Left cardiac atrium (tissue), 4 donors: ENCODE results near the gene KRT36. TPM values are rescaled to one million over a fixed set of nuclear protein-coding genes. Genes with fewer than 3 reads are reported as not detected.
A peak's percentile ranks its signal among the peaks of the same experiment; 100 is the strongest.

ENCODE experiments used
- ATAC-seq, 2 donors: fragments of 200-7000 bp; cut with Tn5 transposase; one replicate each; pipeline ENCODE4 v1.9.1; 2020; ENCODE audit warnings: mild to moderate bottlenecking in 2 of 2, moderate library complexity in 2 of 2
- DNase-seq: peaks from one replicate; pipeline ENCODE4 v3.0.0-alpha.2; 2020
- intact Hi-C, 2 donors: fragments of 100-400 bp; cut with DNase I; formaldehyde crosslinking; loops; one replicate each; pipeline versions ENCODE4 v1.14.1 to v1.15.1; 2022 to 2023
- long read RNA-seq: library from polyadenylated mRNA; unstranded; transcript quantifications from one replicate; pipeline ENCODE4 v2.0.0, GENCODE V29; 2021
- total RNA-seq, 2 donors: library from RNA; stranded (reverse); fragmentation: NEBNext Ultra II Directional; extraction: Animal tissue kit (Norgen Biotek cat#: 25700); gene quantifications; one replicate each; pipeline ENCODE4 v1.2.1, GENCODE V29; 2021
- donor health status: DM: no; HTN: yes; CAD: no.
- donor health status: DM: no; HTN: yes; CAD: no; lungs with severe emphysema.
- donor health status: DM: yes; HTN: yes; CAD: no.
- donor health status: Dilated cardiomyopathy.

KRT36 gene
- not detected for total RNA-seq
- long read RNA-seq, result 0 reads

GRCh38 chr17:41489531-41489930 lies at the start of gene KRT36:
KRT36 (minus strand) TSS chr17:41489910; CDS start chr17:41489864, 46 bp downstream.
- DNase-seq, result no peak
- intact Hi-C loops, result no loop called here
- no peak for ATAC-seq

- no peak for DNase-seq
- ATAC-seq, result peak; percentile 30 to 63
- intact Hi-C loops, result no loop called here
Measured at GRCh38 chr17:41539071-41539492, 49.4 kb upstream of the KRT36 start.

GRCh38 chr17:41538565-41538991 lies 48.9 kb upstream of the KRT36 start:
- no peak for DNase-seq
- ATAC-seq, result peak in 1 of 2 donors; percentile 58
- intact Hi-C loops, result no loop called here

GRCh38 chr17:41537990-41538389 lies 48.3 kb upstream of the KRT36 start:
- intact Hi-C loops, result no loop called here
- peak in 1 of 2 donors; percentile 48 for ATAC-seq
- no peak for DNase-seq

- DNase-seq (no peak), ATAC-seq (no peak)
- intact Hi-C loops, result no loop called here
Measured at GRCh38 chr17:41537614-41537954, 47.9 kb upstream of the KRT36 start.

GRCh38 chr17:41536741-41537613 lies 47.3 kb upstream of the KRT36 start:
- intact Hi-C loops, result no loop called here
- DNase-seq, result no peak
- no peak for ATAC-seq

GRCh38 chr17:41535764-41536481 lies 46.2 kb upstream of the KRT36 start:
- DNase-seq, result no peak
- no peak for ATAC-seq
- intact Hi-C loops, result no loop called here

GRCh38 chr17:41534899-41535546 lies 45.3 kb upstream of the KRT36 start:
- no peak for ATAC-seq
- intact Hi-C loops, result no loop called here
- no peak for DNase-seq

- no peak for ATAC-seq
- DNase-seq, result no peak
- intact Hi-C loops, result no loop called here
Measured at GRCh38 chr17:41533613-41534012, 43.9 kb upstream of the KRT36 start.

- intact Hi-C loops, result no loop called here
- DNase-seq (no peak), ATAC-seq (no peak)
Measured at GRCh38 chr17:41532947-41533570, 43.3 kb upstream of the KRT36 start.

GRCh38 chr17:41531993-41532392 lies 42.3 kb upstream of the KRT36 start:
- ATAC-seq, result no peak
- intact Hi-C loops, result no loop called here
- DNase-seq, result no peak

- DNase-seq, result no peak
- peak; percentile 35 to 80 for ATAC-seq
- intact Hi-C loops, result no loop called here
Measured at GRCh38 chr17:41530062-41531048, 40.6 kb upstream of the KRT36 start.

GRCh38 chr17:41529491-41529915 lies 39.8 kb upstream of the KRT36 start:
- no peak for ATAC-seq
- intact Hi-C loops, result no loop called here

GRCh38 chr17:41528959-41529353 lies 39.2 kb upstream of the KRT36 start:
- no peak for DNase-seq
- intact Hi-C loops, result no loop called here
- ATAC-seq, result no peak

More at GRCh38 chr17:41529491-41529915, 39.8 kb upstream of the KRT36 start:
- no peak for DNase-seq

- no peak for DNase-seq
- intact Hi-C loops, result no loop called here
- ATAC-seq, result peak; percentile 19 to 29
Measured at GRCh38 chr17:41527063-41528023, 37.6 kb upstream of the KRT36 start.

- intact Hi-C loops, result no loop called here
- DNase-seq, result no peak
Measured at GRCh38 chr17:41524261-41524660, 34.6 kb upstream of the KRT36 start.

GRCh38 chr17:41523787-41524186 lies 34.1 kb upstream of the KRT36 start:
- ATAC-seq (no peak), DNase-seq (no peak)
- intact Hi-C loops, result no loop called here

More at GRCh38 chr17:41524261-41524660, 34.6 kb upstream of the KRT36 start:
- no peak for ATAC-seq
